PC-3 (cell line): ENCODE data around the gene P2RX3.

Experiments
- EZH2 ChIP-seq: fragments of 300-600 bp; sonication (generic); IDR thresholded peaks from one replicate; pipeline ENCODE4 v1.6.1; 2017; ENCODE audit warnings: antibody characterized with exemption, mild to moderate bottlenecking, low read length; ENCODE audit not compliant: unreplicated experiment
- TF ChIP-seq, protein P1 (sequence below): fragments of 300-600 bp; sonication (generic); conservative IDR thresholded peaks from 2 replicates; pipeline ENCODE4 v1.5.1; 2017; ENCODE audit warnings: antibody characterized with exemption, low read depth, mild to moderate bottlenecking, low read length

DNA sequence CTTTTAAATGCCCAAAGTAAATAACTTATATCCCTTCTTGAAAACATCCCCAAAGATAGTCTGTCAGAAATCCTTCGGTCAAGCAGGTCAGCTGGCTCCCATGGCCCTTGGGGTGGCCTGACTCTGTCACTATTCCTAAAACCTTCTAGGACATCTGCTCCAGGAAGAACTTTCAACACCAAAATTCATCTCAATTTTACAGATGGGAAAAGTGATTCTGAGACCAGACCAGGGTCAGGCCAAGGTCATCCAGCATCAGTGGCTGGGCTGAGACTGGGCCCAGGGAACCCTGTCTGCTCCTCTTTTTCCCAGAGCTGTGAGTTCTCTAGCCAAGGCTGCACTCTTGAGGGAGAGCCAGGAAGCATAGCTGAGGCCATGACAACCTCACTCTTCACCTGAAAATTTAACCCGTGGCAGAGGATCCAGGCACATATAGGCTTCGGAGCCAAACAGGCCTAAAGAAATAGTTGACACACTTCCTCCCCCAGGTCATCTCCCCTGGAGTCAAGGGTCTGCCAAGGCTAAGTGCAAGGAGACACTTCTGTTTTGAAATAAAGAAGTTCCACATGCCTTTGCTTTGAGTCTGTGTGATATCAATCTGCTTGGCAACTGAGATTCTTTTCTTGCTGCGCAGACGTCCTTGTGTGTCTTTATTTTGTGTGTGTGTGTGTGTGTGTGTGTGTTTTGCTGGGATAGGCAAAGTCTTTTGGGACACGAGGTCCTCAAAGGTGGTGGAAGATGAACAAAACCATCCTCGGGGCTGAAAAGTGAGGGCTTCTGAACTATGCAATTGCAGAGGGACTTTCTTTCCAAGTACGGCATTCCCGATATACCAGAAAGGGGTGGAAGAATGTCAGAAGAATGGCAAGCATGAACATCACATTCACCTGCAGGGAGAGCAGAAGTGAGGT, 69.1 kb downstream of the P2RX3 start:
- TF ChIP-seq, protein P1, sequence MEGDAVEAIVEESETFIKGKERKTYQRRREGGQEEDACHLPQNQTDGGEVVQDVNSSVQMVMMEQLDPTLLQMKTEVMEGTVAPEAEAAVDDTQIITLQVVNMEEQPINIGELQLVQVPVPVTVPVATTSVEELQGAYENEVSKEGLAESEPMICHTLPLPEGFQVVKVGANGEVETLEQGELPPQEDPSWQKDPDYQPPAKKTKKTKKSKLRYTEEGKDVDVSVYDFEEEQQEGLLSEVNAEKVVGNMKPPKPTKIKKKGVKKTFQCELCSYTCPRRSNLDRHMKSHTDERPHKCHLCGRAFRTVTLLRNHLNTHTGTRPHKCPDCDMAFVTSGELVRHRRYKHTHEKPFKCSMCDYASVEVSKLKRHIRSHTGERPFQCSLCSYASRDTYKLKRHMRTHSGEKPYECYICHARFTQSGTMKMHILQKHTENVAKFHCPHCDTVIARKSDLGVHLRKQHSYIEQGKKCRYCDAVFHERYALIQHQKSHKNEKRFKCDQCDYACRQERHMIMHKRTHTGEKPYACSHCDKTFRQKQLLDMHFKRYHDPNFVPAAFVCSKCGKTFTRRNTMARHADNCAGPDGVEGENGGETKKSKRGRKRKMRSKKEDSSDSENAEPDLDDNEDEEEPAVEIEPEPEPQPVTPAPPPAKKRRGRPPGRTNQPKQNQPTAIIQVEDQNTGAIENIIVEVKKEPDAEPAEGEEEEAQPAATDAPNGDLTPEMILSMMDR, result no peak
- no peak for TF ChIP-seq EZH2
